Lower lobe of right lung (tissue), 2 donors: ENCODE measurements around the gene MIDN. TPM values are rescaled to one million over a fixed set of nuclear protein-coding genes. Genes with fewer than 3 reads are reported as not detected.

Experiments used
- ATAC-seq, 2 donors: fragments of 200-7000 bp; cut with Tn5 transposase; one replicate each; pipeline ENCODE4 v1.9.1; 2020 to 2022; ENCODE audit warnings: mild to moderate bottlenecking in 2 of 2, moderate library complexity in 2 of 2
- DNase-seq: peaks from one replicate; pipeline ENCODE4 v3.0.0-alpha.2; 2020
- H3K27ac ChIP-seq: fragments of 200-600 bp; one replicate; pipeline ENCODE4 v1.8.0; 2022
- H3K27me3 ChIP-seq: fragments of 200-600 bp; one replicate; pipeline ENCODE4 v1.8.0; 2022; ENCODE audit warnings: low read depth
- H3K36me3 ChIP-seq: fragments of 200-600 bp; one replicate; pipeline ENCODE4 v1.8.0; 2022; ENCODE audit warnings: mild to moderate bottlenecking
- H3K4me1 ChIP-seq: fragments of 200-600 bp; one replicate; pipeline ENCODE4 v1.8.0; 2022
- H3K4me3 ChIP-seq: fragments of 200-600 bp; one replicate; pipeline ENCODE4 v1.8.0; 2022; ENCODE audit warnings: mild to moderate bottlenecking
- H3K9me3 ChIP-seq: fragments of 200-600 bp; one replicate; pipeline ENCODE4 v1.8.0; 2022
- intact Hi-C: fragments of 100-400 bp; cut with DNase I; formaldehyde crosslinking; loops from one replicate; pipeline ENCODE4 v1.11.0; 2022
- total RNA-seq: library from RNA; stranded (reverse); fragmentation: NEBNext Ultra II Directional; extraction: Animal tissue kit (Norgen Biotek cat#: 25700); gene quantifications from one replicate; pipeline ENCODE4 v1.2.1, GENCODE V29; 2021
- TF ChIP-seq, protein P1 (sequence below): fragments of 200-600 bp; IDR thresholded peaks from one replicate; pipeline ENCODE4 v1.8.0; 2022; ENCODE audit warnings: antibody characterized with exemption, mild to moderate bottlenecking
- donor health status: DM: no; HTN: yes; CAD: no; lungs with severe emphysema.

Gene MIDN
- total RNA-seq, 1 donor from 2014 or later: 76.3 TPM

DNA sequence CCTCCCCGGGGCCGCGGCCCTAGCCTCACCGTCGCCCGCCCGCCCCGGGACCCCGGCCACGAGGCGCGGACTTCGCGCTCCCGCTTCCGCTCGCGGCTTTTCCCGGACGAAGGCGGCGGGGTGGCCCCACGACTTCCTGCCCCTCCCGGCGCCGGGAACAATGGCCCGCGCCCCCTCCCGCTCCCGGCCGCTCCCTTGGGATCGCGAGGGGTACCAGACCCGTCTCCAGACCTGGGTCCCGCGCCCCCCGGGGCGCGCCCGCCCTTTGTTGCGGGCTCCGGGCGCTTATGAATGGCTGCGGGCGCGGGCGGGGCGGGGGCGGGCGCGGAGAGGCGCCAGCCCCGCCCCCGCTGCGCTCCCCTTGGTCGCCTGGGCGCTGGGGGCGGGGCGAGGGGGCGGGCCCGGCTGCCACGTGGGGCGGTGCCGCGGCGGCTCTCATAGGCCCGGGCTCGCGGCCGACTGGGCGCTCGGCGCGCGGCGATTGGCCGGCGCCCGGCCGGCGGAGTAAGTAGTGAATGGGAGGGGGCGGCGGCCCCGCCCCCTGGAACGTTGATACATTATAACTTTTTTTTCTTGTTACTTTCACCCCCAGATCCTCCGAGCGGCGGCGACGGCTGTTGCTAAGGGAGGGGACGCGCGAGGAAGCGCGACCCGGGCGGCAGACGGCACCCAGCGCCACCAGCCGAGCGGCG lies 1.1 kb downstream of the MIDN start:
- peak; percentile 35 to 62 for ATAC-seq
- Histone ChIP-seq H3K27ac (peak overlapping the region; percentile 98), H3K9me3 (no peaks in the 10 kb centered on the region), H3K27me3 (no peaks in the 10 kb centered on the region), H3K36me3 (peaks cover 19% of the 10 kb centered on the region), H3K4me1 (peaks cover 51% of the 10 kb centered on the region), H3K4me3 (peak overlapping the region; percentile 77)
- peak; percentile 97 for DNase-seq
- TF ChIP-seq, protein P1, sequence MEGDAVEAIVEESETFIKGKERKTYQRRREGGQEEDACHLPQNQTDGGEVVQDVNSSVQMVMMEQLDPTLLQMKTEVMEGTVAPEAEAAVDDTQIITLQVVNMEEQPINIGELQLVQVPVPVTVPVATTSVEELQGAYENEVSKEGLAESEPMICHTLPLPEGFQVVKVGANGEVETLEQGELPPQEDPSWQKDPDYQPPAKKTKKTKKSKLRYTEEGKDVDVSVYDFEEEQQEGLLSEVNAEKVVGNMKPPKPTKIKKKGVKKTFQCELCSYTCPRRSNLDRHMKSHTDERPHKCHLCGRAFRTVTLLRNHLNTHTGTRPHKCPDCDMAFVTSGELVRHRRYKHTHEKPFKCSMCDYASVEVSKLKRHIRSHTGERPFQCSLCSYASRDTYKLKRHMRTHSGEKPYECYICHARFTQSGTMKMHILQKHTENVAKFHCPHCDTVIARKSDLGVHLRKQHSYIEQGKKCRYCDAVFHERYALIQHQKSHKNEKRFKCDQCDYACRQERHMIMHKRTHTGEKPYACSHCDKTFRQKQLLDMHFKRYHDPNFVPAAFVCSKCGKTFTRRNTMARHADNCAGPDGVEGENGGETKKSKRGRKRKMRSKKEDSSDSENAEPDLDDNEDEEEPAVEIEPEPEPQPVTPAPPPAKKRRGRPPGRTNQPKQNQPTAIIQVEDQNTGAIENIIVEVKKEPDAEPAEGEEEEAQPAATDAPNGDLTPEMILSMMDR: no peak
- intact Hi-C loops: no loop called here

DNA sequence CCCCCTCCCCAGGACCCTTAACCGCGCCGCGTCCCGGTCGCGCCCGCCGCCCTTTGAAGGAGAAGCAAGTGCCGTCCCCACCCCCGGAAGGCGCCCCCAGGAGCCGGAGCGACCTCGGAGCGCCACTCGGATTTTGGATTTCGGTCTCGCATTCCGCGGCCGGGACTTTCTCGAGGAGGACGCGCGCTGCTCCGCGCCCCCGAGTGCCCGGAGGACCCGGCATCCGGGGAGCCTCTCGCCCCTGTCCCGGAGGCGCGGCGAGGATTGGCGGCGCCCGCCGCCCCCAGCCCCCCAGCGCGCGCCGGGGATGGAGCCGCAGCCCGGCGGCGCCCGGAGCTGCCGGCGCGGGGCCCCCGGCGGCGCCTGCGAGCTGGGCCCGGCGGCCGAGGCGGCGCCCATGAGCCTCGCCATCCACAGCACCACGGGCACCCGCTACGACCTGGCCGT lies 1.6 kb downstream of the MIDN start:
- Histone ChIP-seq H3K4me1 (peaks cover 51% of the 10 kb centered on the region), H3K4me3 (peak overlapping the region; percentile 77), H3K27me3 (no peaks in the 10 kb centered on the region), H3K9me3 (no peaks in the 10 kb centered on the region), H3K27ac (peak overlapping the region; percentile 98), H3K36me3 (peaks cover 25% of the 10 kb centered on the region)
- ATAC-seq: no peak
- TF ChIP-seq, protein P1: no peak
- DNase-seq: no peak
- intact Hi-C loops: no loop called here

DNA sequence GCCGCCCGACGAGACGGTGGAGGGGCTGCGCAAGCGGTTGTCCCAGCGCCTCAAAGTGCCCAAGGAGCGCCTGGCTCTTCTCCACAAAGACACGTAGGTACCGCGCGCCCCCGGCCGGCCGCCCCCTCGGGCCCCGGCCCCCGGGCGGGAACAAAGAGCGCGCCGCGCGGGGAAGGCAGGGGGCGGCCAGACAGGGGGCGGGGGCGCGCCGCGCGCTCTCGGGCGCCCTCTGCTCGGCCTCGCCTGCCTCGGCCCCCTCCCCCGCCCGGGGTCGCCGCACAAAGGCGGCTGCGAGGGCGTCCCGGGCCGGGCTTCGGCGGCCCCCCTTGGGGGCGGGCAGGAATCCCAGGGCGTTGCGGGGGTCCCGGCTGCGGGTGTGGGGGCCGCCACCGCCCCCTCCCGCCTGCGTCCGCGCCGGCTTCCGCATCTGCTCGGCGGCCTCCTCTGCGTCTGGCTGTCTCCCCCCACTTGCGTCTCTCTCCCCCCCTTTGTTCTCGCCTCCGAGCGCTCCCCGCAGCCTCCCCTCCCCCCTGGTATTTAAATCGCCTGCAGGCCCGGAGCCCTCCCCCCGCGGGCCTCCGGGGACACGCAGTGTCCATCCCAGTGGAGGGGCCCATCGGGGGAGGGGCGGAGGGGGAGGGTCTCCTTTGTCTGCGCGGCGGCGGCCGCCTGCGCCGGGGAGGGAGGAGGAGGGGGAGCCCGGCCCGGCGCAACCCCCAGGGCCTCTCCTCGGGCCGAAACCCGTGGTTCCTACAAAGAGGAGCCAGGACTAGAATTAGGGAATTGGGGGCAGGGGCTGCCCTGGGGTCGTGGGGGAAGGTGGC lies 2.3 kb downstream of the MIDN start:
- intact Hi-C loops: no loop called here
- TF ChIP-seq, protein P1: no peak
- H3K36me3 ChIP-seq: peaks cover 31% of the 10 kb centered on the region
- DNase-seq (peak; percentile 84), ATAC-seq (no peak)
- peak overlapping the region; percentile 98 for H3K27ac ChIP-seq
- peak overlapping the region; percentile 77 for H3K4me3 ChIP-seq
- no peaks in the 10 kb centered on the region for H3K9me3 ChIP-seq
- no peaks in the 10 kb centered on the region for H3K27me3 ChIP-seq
- peaks cover 51% of the 10 kb centered on the region for H3K4me1 ChIP-seq

DNA sequence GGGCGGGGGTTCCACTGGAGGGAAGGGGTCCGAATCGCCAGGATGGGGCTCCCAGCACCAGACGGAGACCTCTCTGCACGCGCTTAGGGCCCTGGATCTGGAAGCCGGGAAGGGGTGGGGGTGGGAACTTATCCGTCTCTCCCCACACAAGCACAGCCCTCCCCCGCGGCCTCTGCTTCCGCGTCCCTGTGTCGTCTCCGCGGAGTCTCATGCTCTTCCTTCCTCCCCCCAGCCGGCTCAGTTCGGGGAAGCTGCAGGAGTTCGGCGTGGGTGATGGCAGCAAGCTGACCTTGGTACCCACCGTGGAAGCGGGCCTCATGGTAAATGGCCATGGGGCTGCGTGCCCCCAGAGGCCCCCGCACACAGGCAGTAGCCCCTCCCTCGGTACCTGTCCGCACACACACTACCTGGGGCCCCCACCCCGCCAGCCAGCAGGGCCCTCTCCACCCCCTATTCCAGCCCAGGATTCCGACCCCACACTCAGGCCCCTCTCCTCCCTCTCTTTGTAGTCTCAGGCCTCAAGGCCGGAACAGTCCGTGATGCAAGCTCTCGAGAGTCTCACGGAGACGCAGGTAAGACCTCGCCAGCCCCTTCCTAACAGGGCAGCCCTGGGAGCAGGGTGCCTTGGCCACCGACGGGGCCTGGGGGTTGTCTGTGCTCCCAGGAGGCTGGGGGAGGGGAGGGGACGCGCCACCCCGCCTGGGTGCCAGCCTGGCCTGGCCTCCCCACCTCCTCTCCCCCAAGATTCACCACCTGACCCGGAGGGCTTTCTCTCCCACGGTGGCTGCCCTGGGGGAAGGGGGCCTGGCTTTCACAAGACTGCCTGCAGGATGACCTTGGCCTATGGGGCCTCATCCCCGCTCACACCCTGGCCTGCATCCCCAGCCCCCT lies 3.2 kb downstream of the MIDN start:
- Histone ChIP-seq H3K27ac (peak overlapping the region; percentile 98), H3K4me3 (peak overlapping the region; percentile 77), H3K4me1 (peaks cover 55% of the 10 kb centered on the region), H3K27me3 (no peaks in the 10 kb centered on the region), H3K36me3 (peaks cover 40% of the 10 kb centered on the region), H3K9me3 (no peaks in the 10 kb centered on the region)
- TF ChIP-seq, protein P1: no peak
- ATAC-seq (no peak), DNase-seq (peak; percentile 93)
- intact Hi-C loops: no loop called here

DNA sequence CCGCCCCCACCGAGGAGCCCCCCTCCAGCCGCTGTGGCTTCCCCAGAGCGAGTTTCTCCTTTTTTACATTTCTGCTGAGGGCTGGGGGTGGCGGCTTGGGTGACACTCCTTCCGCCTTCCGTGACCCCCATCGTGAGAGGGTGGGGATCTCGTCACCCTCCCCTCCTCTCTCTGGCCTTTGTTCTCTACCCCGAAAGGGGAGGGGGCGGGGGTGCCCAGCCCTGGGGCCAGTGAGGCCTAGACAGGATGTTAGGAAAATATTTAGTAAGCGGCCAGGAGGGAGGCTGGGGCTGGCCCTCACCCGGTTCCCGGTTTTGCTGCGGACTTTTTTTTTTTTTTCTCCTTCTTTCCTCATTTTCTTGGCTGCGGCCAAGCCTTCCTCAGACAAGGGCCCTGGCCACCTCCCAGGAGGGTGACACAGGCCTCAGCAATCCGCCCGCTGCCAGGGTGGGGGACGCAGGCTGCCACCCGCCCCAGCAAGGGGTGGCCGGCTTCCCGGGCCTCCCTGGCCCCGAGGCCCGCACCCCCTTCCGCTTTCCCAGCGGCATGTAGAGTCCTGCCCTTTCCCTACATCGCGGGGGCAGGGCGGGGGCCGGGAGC lies 3.9 kb downstream of the MIDN start:
- ATAC-seq (peak; percentile 58 to 61), DNase-seq (peak; percentile 95)
- H3K27ac ChIP-seq: peak overlapping the region; percentile 98
- peak overlapping the region; percentile 77 for H3K4me3 ChIP-seq
- H3K9me3 ChIP-seq: no peaks in the 10 kb centered on the region
- peaks cover 47% of the 10 kb centered on the region for H3K36me3 ChIP-seq
- intact Hi-C loops: no loop called here
- TF ChIP-seq, protein P1: no peak
- H3K27me3 ChIP-seq: no peaks in the 10 kb centered on the region
- peaks cover 57% of the 10 kb centered on the region for H3K4me1 ChIP-seq
